GM23248 (cell line): ENCODE data around the gene EFL1. TPM values are rescaled to one million over a fixed set of nuclear protein-coding genes. Genes with fewer than 3 reads are reported as not detected.
"Not testable (repeated sequence)": the region's sequence is repeated elsewhere in the genome, so short reads cannot be mapped to it uniquely, and the experiment has no call there.

ENCODE experiments used
- DNase-seq: peaks from one replicate; pipeline ENCODE4 v3.0.0-alpha.2; 2015
- H2AFZ ChIP-seq: fragments of 200-600 bp; sonication (generic); 2 replicates; pipeline ENCODE4 v1.6.1; 2016; ENCODE audit warnings: antibody characterized with exemption
- H3F3A ChIP-seq: fragments of 200-600 bp; sonication (generic); 2 replicates; pipeline ENCODE4 v1.6.1; 2016; ENCODE audit warnings: mild to moderate bottlenecking, antibody characterized with exemption, mixed run types; ENCODE audit not compliant: insufficient read depth
- H3K27ac ChIP-seq: fragments of 200-600 bp; sonication (generic); 2 replicates; pipeline ENCODE4 v1.5.1; 2016; ENCODE audit warnings: mild to moderate bottlenecking
- H3K27me3 ChIP-seq: fragments of 200-600 bp; sonication (generic); replicated peaks from 2 replicates; pipeline ENCODE4 v1.6.1; 2016; ENCODE audit warnings: mild to moderate bottlenecking; ENCODE audit not compliant: insufficient read depth
- H3K36me3 ChIP-seq: fragments of 200-600 bp; sonication (generic); 2 replicates; pipeline ENCODE4 v1.6.1; 2016; ENCODE audit warnings: low read depth, mild to moderate bottlenecking
- H3K4me1 ChIP-seq: fragments of 200-600 bp; sonication (generic); 2 replicates; pipeline ENCODE4 v1.6.1; 2016; ENCODE audit warnings: mild to moderate bottlenecking; ENCODE audit not compliant: insufficient read depth
- H3K4me2 ChIP-seq: fragments of 200-600 bp; sonication (generic); one replicate; pipeline ENCODE4 v1.6.1; 2016; ENCODE audit warnings: mild to moderate bottlenecking; ENCODE audit not compliant: unreplicated experiment
- H3K4me3 ChIP-seq: fragments of 200-600 bp; sonication (generic); 2 replicates; pipeline ENCODE4 v1.5.1; 2016; ENCODE audit warnings: mild to moderate bottlenecking
- H3K79me2 ChIP-seq: fragments of 200-600 bp; sonication (generic); 2 replicates; pipeline ENCODE4 v1.6.1; 2016; ENCODE audit warnings: mild to moderate bottlenecking; ENCODE audit not compliant: insufficient read depth
- H3K9ac ChIP-seq: fragments of 200-600 bp; sonication (generic); 2 replicates; pipeline ENCODE4 v1.6.1; 2016; ENCODE audit warnings: mild to moderate bottlenecking
- H3K9me2 ChIP-seq: fragments of 200-600 bp; sonication (generic); 2 replicates; pipeline ENCODE4 v1.6.1; 2016; ENCODE audit warnings: mixed run types, mild to moderate bottlenecking, moderate library complexity; ENCODE audit not compliant: insufficient read depth
- H3K9me3 ChIP-seq: fragments of 200-600 bp; sonication (generic); one replicate; pipeline ENCODE4 v1.6.1; 2017; ENCODE audit warnings: low read depth
- H4K20me1 ChIP-seq: fragments of 200-600 bp; sonication (generic); 2 replicates; pipeline ENCODE4 v1.6.0; 2016; ENCODE audit not compliant: insufficient read depth
- EZH2 ChIP-seq: fragments of 200-600 bp; sonication (generic); IDR thresholded peaks from 2 replicates; pipeline ENCODE4 v1.6.1; 2018; ENCODE audit warnings: antibody characterized with exemption, mild to moderate bottlenecking; ENCODE audit not compliant: insufficient read depth, poor library complexity, severe bottlenecking
- EZH2phosphoT487 ChIP-seq: fragments of 200-600 bp; sonication (generic); IDR thresholded peaks from 2 replicates; pipeline ENCODE4 v1.6.1; 2018; ENCODE audit warnings: antibody characterized with exemption, moderate library complexity, mild to moderate bottlenecking, low read depth; ENCODE audit not compliant: insufficient read depth
- WGBS, 2 experiments: methylation state at CpG; one replicate each; pipeline ENCODE4 v1.1.6; 2015 to 2017; ENCODE audit warnings: low lambda C conversion rate in 2 of 2, low coverage in 1 of 2; ENCODE audit errors: missing lambda C conversion rate in 2 of 2; 5-methylcytosine and 5-hydroxymethylcytosine counted together
- in situ Hi-C: fragments of 300-500 bp; cut with MboI; formaldehyde crosslinking; loops from 2 replicates; pipeline ENCODE4 v1.15.0; 2020
- polyA plus RNA-seq: library from polyadenylated mRNA; unstranded; fragments of >200 nt; fragmentation: Nextera tagmentation; extraction: Ambion mirVana; gene quantifications from 2 replicates; pipeline ENCODE4 v1.2.1, GENCODE V29; 2016
- total RNA-seq: library from RNA; depleted of rRNA; stranded (reverse); fragments of >200 nt; shearing (Covaris generic); gene quantifications from 2 replicates; pipeline ENCODE4 v1.2.3, GENCODE V29; 2014

The EFL1 gene
- total and polyA plus RNA-seq, 2 experiments from 2014 or later, result 21.8 to 28.4 TPM

GRCh38 chr15:82239685-82240391, 22.7 kb downstream of the EFL1 start:
- Histone ChIP-seq H3K9me3 (no peaks in the 10 kb centered on the region), H3F3A (no peaks in the 10 kb centered on the region), H3K36me3 (peaks cover 35% of the 10 kb centered on the region; the same call in 1 of the 2 replicates), H3K9me2 (no peaks in the 10 kb centered on the region), H3K4me1 (no peaks in the 10 kb centered on the region), H3K4me3 (no peak overlapping the region), H2AFZ (no peak overlapping the region), H3K27ac (no peak overlapping the region), H3K4me2 (no peak overlapping the region), H4K20me1 (no peaks in the 10 kb centered on the region), H3K79me2 (peaks cover 23% of the 10 kb centered on the region), H3K9ac (no peak overlapping the region), H3K27me3 (no peaks in the 10 kb centered on the region)
- TF ChIP-seq EZH2phosphoT487, result no peak
- TF ChIP-seq EZH2, result no peak
- 86 to 91% methylated on average over 5 of the region's 5 CpGs for WGBS, 2 experiments
- DNase-seq, result no peak
- in situ Hi-C loops, result no loop called here

GRCh38 chr15:82237944-82238534, 24.5 kb downstream of the EFL1 start:
- 63 to 66% methylated on average over 3 of the region's 3 CpGs for WGBS, 2 experiments
- H3K9me2 ChIP-seq, in situ Hi-C loops, H3K9me3 ChIP-seq, H3K27ac ChIP-seq, H3K4me2 ChIP-seq, DNase-seq, H3K4me1 ChIP-seq, H3K9ac ChIP-seq, H3K4me3 ChIP-seq, H2AFZ ChIP-seq, H4K20me1 ChIP-seq, H3K27me3 ChIP-seq, H3F3A ChIP-seq: not testable (repeated sequence)
- peaks cover 24% of the 10 kb centered on the region for H3K79me2 ChIP-seq
- H3K36me3 ChIP-seq, result peaks cover 30% of the 10 kb centered on the region; the same call in 1 of the 2 replicates

- Histone ChIP-seq H3K9me2 (no peaks in the 10 kb centered on the region), H3K36me3 (peaks cover 17% of the 10 kb centered on the region; the same call in 1 of the 2 replicates), H4K20me1 (0 out of 2 replicates have a peak, but pooled peaks cover 3% of the 10 kb centered on the region), H3K4me3 (no peak overlapping the region), H3K9me3 (no peaks in the 10 kb centered on the region), H3K4me1 (0 out of 2 replicates have a peak, but pooled peaks cover 5% of the 10 kb centered on the region), H3K4me2 (no peak overlapping the region), H3K27ac (no peak overlapping the region), H3F3A (no peaks in the 10 kb centered on the region), H3K27me3 (no peaks in the 10 kb centered on the region), H3K79me2 (peaks cover 20% of the 10 kb centered on the region), H2AFZ (no peak overlapping the region), H3K9ac (no peak overlapping the region)
- TF ChIP-seq EZH2phosphoT487 (no peak), EZH2 (no peak)
- WGBS, 2 experiments, result 73 to 89% methylated on average over 2 of the region's 2 CpGs
- DNase-seq, result no peak
- in situ Hi-C loops, result no loop called here
These were observed 30.7 kb downstream of the EFL1 start for GRCh38 chr15:82231842-82232241.

- H3K79me2 ChIP-seq, result peaks cover 14% of the 10 kb centered on the region
- no peak overlapping the region for H3K4me3 ChIP-seq
- in situ Hi-C loops, result no loop called here
- H3K9me3 ChIP-seq, result no peaks in the 10 kb centered on the region
- no peaks in the 10 kb centered on the region for H3F3A ChIP-seq
- no peak overlapping the region for H3K27ac ChIP-seq
- no peaks in the 10 kb centered on the region for H3K9me2 ChIP-seq
- 0 out of 2 replicates have a peak, but pooled peaks cover 3% of the 10 kb centered on the region for H4K20me1 ChIP-seq
- no peak for DNase-seq
- 75 to 79% methylated on average over 2 of the region's 2 CpGs for WGBS, 2 experiments
- TF ChIP-seq EZH2 (no peak), EZH2phosphoT487 (no peak)
- no peaks in the 10 kb centered on the region for H3K27me3 ChIP-seq
- H3K4me2 ChIP-seq, result no peak overlapping the region
- H3K36me3 ChIP-seq, result peaks cover 22% of the 10 kb centered on the region; the same call in 1 of the 2 replicates
- no peak overlapping the region for H3K9ac ChIP-seq
- H2AFZ ChIP-seq, result no peak overlapping the region
- 0 out of 2 replicates have a peak, but pooled peaks cover 5% of the 10 kb centered on the region for H3K4me1 ChIP-seq
These were observed 31.3 kb downstream of the EFL1 start for GRCh38 chr15:82231233-82231632.
